HepG2 (cell line): ENCODE data around the gene PDK2. TPM values are rescaled to one million over a fixed set of nuclear protein-coding genes. Genes with fewer than 3 reads are reported as not detected.
A peak's percentile ranks its signal among the peaks of the same experiment; 100 is the strongest.

Experiments
- AKAP8 ChIP-seq: sonication (generic); formaldehyde crosslinking; IDR thresholded peaks from 2 replicates; pipeline ENCODE4 v1.5.1; 2020; ENCODE audit warnings: mild to moderate bottlenecking, missing genetic modification reagents
- FOXC1 ChIP-seq: sonication (generic); formaldehyde crosslinking; IDR thresholded peaks from 2 replicates; pipeline ENCODE4 v1.8.0; 2022; ENCODE audit warnings: mild to moderate bottlenecking, missing genetic modification reagents, borderline replicate concordance
- GABPB1 ChIP-seq: IDR thresholded peaks from 2 replicates; pipeline ENCODE4 v1.6.1; 2016; ENCODE audit warnings: mild to moderate bottlenecking, missing genetic modification reagents, moderate library complexity, missing compliant biosample characterization
- MED13 ChIP-seq: sonication (generic); formaldehyde crosslinking; IDR thresholded peaks from 2 replicates; pipeline ENCODE4 v1.5.0; 2020; ENCODE audit warnings: missing genetic modification reagents
- NPAS2 ChIP-seq: sonication (generic); formaldehyde crosslinking; IDR thresholded peaks from 2 replicates; pipeline ENCODE4 v1.8.0; 2022; ENCODE audit warnings: mild to moderate bottlenecking, missing genetic modification reagents, borderline replicate concordance
- SMAD9 ChIP-seq: sonication (generic); formaldehyde crosslinking; IDR thresholded peaks from 2 replicates; pipeline ENCODE4 v1.5.1; 2020; ENCODE audit warnings: mild to moderate bottlenecking, missing genetic modification reagents
- SP2 ChIP-seq: sonication (generic); formaldehyde crosslinking; IDR thresholded peaks from 2 replicates; pipeline ENCODE4 v1.5.1; 2020; ENCODE audit warnings: mild to moderate bottlenecking, missing genetic modification reagents
- ZNF496 ChIP-seq: sonication (generic); formaldehyde crosslinking; IDR thresholded peaks from 2 replicates; pipeline ENCODE4 v1.8.1; 2023; ENCODE audit warnings: mild to moderate bottlenecking, moderate library complexity, missing genetic modification reagents; ENCODE audit not compliant: insufficient replicate concordance
- polyA plus RNA-seq, 8 experiments: library from polyadenylated mRNA; depleted of rRNA in 3 of 8; stranded (reverse) in 7 of 8; unstranded in 1 of 8; fragments of >200 nt; fragmentation: Illumina TruSeq in 4 of 8; extraction: Trizol in 4 of 8; gene quantifications; 2 replicates each; pipeline versions ENCODE4 v1.2.1 to v1.2.3, GENCODE V29; 2011 to 2016; ENCODE audit warnings: low read depth in 4 of 8, missing spikeins in 1 of 8, mixed read lengths in 1 of 8; ENCODE audit not compliant: insufficient read depth in 1 of 8
- total RNA-seq, 5 experiments: library from RNA; depleted of rRNA; stranded (reverse); fragments of >200 nt; fragmentation: Illumina TruSeq; extraction: Trizol; gene quantifications; 2 replicates each; pipeline ENCODE4 v1.2.3, GENCODE V29; 2016; ENCODE audit warnings: low read depth in 1 of 5
- TF ChIP-seq, protein P1 (sequence below): sonication (generic); formaldehyde crosslinking; conservative IDR thresholded peaks from 2 replicates; pipeline ENCODE4 v1.8.0; 2022; ENCODE audit warnings: low read depth, missing genetic modification reagents
- TF ChIP-seq, protein P2 (sequence below): sonication (generic); formaldehyde crosslinking; IDR thresholded peaks from 2 replicates; pipeline ENCODE4 v1.5.0; 2020; ENCODE audit warnings: mild to moderate bottlenecking, missing genetic modification reagents, borderline replicate concordance
- TF ChIP-seq, protein P3 (sequence below): sonication (generic); formaldehyde crosslinking; IDR thresholded peaks from 2 replicates; pipeline ENCODE4 v1.5.0; 2020; ENCODE audit warnings: missing genetic modification reagents
- TF ChIP-seq, protein P4 (sequence below): sonication (generic); formaldehyde crosslinking; IDR thresholded peaks from 2 replicates; pipeline ENCODE4 v1.8.1; 2023; ENCODE audit warnings: mild to moderate bottlenecking, moderate library complexity, missing genetic modification reagents
- TF ChIP-seq, protein P5 (sequence below): sonication (generic); formaldehyde crosslinking; IDR thresholded peaks from 2 replicates; pipeline ENCODE4 v1.4.0; 2020; ENCODE audit warnings: missing genetic modification reagents

Gene PDK2
- total and polyA plus RNA-seq, 2 of the 13 experiments (the other 11 are each of a cell fraction or from before 2014, with no cell fraction given) = 18.5 to 59.7 TPM

DNA sequence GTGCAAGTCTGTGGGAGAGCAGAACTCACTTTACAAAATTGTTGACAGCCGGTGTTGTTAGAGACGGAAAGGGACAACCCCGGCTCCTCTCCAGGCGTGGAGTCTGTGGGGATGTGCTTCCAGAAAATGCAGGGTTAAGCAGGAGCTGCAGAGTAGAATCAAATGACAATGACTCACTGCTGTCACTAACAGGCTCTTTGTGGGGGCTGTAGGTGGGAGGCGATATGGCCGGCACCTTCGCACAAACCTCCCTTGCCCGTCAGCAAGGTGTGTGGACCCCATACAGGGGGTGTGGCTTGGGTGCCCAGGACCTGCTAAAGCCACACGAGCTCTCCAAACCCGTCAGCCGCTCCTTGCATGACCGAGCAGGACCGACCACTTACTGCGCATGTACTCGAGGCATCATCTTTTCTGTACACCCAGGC lies 5.8 kb downstream of the PDK2 start (continued):
- TF ChIP-seq, protein P1, sequence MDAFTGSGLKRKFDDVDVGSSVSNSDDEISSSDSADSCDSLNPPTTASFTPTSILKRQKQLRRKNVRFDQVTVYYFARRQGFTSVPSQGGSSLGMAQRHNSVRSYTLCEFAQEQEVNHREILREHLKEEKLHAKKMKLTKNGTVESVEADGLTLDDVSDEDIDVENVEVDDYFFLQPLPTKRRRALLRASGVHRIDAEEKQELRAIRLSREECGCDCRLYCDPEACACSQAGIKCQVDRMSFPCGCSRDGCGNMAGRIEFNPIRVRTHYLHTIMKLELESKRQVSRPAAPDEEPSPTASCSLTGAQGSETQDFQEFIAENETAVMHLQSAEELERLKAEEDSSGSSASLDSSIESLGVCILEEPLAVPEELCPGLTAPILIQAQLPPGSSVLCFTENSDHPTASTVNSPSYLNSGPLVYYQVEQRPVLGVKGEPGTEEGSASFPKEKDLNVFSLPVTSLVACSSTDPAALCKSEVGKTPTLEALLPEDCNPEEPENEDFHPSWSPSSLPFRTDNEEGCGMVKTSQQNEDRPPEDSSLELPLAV (CRISPR knock-in tag) = no peak
- TF ChIP-seq FOXC1 (CRISPR knock-in tag) (0 out of 2 replicates have a peak, but pooled peaks have one; percentile 4), GABPB1 (CRISPR knock-in tag) (0 out of 2 replicates have a peak, but pooled peaks have one; percentile 16), NPAS2 (CRISPR knock-in tag) (no peak), ZNF496 (CRISPR knock-in tag) (no peak), MED13 (no peak), AKAP8 (CRISPR knock-in tag) (0 out of 2 replicates have a peak, but pooled peaks have one; percentile 8), SMAD9 (CRISPR knock-in tag) (no peak), SP2 (CRISPR knock-in tag) (0 out of 2 replicates have a peak, but pooled peaks have one; percentile 33)
- TF ChIP-seq, protein P2, sequence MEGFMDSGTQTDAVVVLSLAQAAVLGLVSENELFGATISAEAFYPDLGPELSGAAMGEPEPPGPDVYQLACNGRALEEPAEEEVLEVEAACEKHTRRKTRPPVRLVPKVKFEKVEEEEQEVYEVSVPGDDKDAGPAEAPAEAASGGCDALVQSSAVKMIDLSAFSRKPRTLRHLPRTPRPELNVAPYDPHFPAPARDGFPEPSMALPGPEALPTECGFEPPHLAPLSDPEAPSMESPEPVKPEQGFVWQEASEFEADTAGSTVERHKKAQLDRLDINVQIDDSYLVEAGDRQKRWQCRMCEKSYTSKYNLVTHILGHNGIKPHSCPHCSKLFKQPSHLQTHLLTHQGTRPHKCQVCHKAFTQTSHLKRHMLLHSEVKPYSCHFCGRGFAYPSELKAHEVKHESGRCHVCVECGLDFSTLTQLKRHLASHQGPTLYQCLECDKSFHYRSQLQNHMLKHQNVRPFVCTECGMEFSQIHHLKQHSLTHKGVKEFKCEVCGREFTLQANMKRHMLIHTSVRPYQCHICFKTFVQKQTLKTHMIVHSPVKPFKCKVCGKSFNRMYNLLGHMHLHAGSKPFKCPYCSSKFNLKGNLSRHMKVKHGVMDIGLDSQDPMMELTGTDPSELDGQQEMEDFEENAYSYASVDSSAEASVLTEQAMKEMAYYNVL = no peak
- TF ChIP-seq, protein P3, sequence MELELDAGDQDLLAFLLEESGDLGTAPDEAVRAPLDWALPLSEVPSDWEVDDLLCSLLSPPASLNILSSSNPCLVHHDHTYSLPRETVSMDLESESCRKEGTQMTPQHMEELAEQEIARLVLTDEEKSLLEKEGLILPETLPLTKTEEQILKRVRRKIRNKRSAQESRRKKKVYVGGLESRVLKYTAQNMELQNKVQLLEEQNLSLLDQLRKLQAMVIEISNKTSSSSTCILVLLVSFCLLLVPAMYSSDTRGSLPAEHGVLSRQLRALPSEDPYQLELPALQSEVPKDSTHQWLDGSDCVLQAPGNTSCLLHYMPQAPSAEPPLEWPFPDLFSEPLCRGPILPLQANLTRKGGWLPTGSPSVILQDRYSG (CRISPR knock-in tag) = no peak
- TF ChIP-seq, protein P4, sequence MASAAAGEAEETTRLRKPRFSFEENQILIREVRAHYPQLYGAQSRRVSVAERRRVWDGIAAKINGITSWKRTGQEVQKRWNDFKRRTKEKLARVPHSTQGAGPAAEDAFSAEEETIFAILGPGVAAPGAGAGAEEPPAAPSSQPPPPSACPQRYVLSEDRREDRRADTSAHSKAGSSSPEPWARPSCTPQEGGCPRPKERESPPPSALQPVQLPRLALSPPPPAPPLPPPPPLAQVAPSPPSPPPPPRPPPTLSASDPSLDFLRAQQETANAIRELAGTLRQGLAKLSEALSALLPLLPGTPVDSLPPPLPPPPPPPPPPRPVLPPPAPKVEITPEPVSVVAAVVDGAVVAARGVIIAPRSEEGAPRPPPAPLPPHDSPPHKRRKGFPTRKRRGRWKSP (CRISPR knock-in tag) = no peak
- TF ChIP-seq, protein P5, sequence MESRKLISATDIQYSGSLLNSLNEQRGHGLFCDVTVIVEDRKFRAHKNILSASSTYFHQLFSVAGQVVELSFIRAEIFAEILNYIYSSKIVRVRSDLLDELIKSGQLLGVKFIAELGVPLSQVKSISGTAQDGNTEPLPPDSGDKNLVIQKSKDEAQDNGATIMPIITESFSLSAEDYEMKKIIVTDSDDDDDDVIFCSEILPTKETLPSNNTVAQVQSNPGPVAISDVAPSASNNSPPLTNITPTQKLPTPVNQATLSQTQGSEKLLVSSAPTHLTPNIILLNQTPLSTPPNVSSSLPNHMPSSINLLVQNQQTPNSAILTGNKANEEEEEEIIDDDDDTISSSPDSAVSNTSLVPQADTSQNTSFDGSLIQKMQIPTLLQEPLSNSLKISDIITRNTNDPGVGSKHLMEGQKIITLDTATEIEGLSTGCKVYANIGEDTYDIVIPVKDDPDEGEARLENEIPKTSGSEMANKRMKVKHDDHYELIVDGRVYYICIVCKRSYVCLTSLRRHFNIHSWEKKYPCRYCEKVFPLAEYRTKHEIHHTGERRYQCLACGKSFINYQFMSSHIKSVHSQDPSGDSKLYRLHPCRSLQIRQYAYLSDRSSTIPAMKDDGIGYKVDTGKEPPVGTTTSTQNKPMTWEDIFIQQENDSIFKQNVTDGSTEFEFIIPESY (CRISPR knock-in tag) = no peak
